MCF 10A (cell line): ENCODE measurements around the gene HTRA2. TPM values are rescaled to one million over a fixed set of nuclear protein-coding genes. Genes with fewer than 3 reads are reported as not detected.
A peak's percentile ranks its signal among the peaks of the same experiment; 100 is the strongest.

Experiments
- BruUV-seq: library from RNA; stranded (reverse); fragments of 400-500 nt; replicated peaks from 2 replicates; lab custom pipeline; 2021; lab: Mats Ljungman, UMichigan
- CTCF ChIA-PET: fragments of 300-600 bp; sonication (Branson Sonifier 250); formaldehyde crosslinking; extraction: SDS; loops from one replicate; lab custom pipeline; 2021; ENCODE audit warnings: antibody characterized with exemption, inconsistent platforms; lab: Yijun Ruan, JAX
- POLR2A ChIA-PET: fragments of 300-600, 350-650 bp; sonication (Branson Sonifier 250); formaldehyde crosslinking; extraction: SDS; loops from one replicate; lab custom pipeline; 2020; ENCODE audit warnings: antibody characterized with exemption, inconsistent platforms; lab: Yijun Ruan, JAX
- DNase-seq: peaks from one replicate; pipeline ENCODE4 v3.0.0-alpha.2; 2018; ENCODE audit not compliant: unreplicated experiment
- H3K27ac Mint-ChIP-seq: one replicate; pipeline ENCODE4 v1.8.0; 2022; ENCODE audit warnings: mild to moderate bottlenecking, low read depth, mixed read lengths; ENCODE audit not compliant: unreplicated experiment
- H3K27me3 Mint-ChIP-seq: one replicate; pipeline ENCODE4 v1.8.0; 2022; ENCODE audit warnings: mixed read lengths; ENCODE audit not compliant: insufficient read depth, unreplicated experiment
- H3K36me3 Mint-ChIP-seq: one replicate; pipeline ENCODE4 v1.8.0; 2022; ENCODE audit warnings: mild to moderate bottlenecking, moderate library complexity, mixed read lengths; ENCODE audit not compliant: insufficient read depth, unreplicated experiment
- H3K4me1 Mint-ChIP-seq: one replicate; pipeline ENCODE4 v1.8.0; 2022; ENCODE audit warnings: mixed read lengths; ENCODE audit not compliant: insufficient read depth, unreplicated experiment
- H3K4me3 Mint-ChIP-seq: one replicate; pipeline ENCODE4 v1.8.0; 2022; ENCODE audit warnings: mild to moderate bottlenecking, moderate library complexity, mixed read lengths; ENCODE audit not compliant: unreplicated experiment
- H3K9me3 Mint-ChIP-seq: one replicate; pipeline ENCODE4 v1.8.0; 2022; ENCODE audit warnings: mixed read lengths; ENCODE audit not compliant: unreplicated experiment
- CTCF ChIP-seq: fragments of 200-600 bp; IDR thresholded peaks from one replicate; pipeline ENCODE4 v1.8.0; 2022; ENCODE audit warnings: antibody characterized with exemption, mild to moderate bottlenecking; ENCODE audit not compliant: unreplicated experiment
- intact Hi-C: fragments of 100-400 bp; cut with micrococcal nuclease; formaldehyde crosslinking; loops from 2 replicates; pipeline ENCODE4 v1.14.1; 2022
- total RNA-seq: library from RNA; stranded (reverse); gene quantifications from 2 replicates; pipeline ENCODE4 v1.2.3, GENCODE V29; 2022

HTRA2 gene
- total RNA-seq, 1 experiment from 2014 or later, result 27.6 TPM

- no TSS peak for BruUV-seq
- Mint-ChIP-seq H3K4me3 (peak overlapping the region; percentile 48), H3K36me3 (no peaks in the 10 kb centered on the region), H3K9me3 (no peaks in the 10 kb centered on the region), H3K27ac (peak overlapping the region; percentile 71), H3K27me3 (no peaks in the 10 kb centered on the region), H3K4me1 (peaks cover 18% of the 10 kb centered on the region)
- intact Hi-C loops, result no loop called here
- ChIA-PET POLR2A (interaction anchor here (0.9 to 1.7 kb wide), 5 partner anchors 8 to 116 kb away, joined by 3 to 5 read pairs (median 4); partner anchors contain the start of genes DQX1 and WBP1), CTCF (interaction anchor here (0.6 to 15.5 kb wide), 4 partner anchors 13 to 182 kb away, joined by 3 to 203 read pairs (median 14); partner anchors contain the start of genes CCDC142 and TTC31)
- DNase-seq, result peak; percentile 71
- no peak for TF ChIP-seq CTCF
Observed at GRCh38 chr2:74573747-74574562, 44.2 kb downstream of the HTRA2 start.

DNA sequence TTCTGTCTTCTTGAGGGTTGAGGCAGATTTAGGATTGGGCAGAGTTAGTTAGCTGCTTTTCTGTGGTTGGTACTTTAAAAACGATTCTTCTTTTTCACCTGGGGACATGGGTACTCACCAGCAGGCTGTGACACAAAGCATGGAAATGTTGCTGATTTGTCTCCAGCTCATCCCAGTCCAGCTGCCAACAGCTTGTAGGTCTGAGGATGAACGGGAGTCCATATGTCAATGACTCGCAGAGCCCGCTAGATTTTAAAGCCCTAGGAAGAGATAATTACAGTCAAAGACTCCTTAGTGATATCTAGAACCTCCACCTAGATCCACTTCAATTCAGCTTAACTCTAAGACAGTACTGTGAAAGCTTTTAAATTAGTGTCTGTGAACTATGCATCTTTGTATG, 45.6 kb downstream of the HTRA2 start:
- Mint-ChIP-seq H3K27me3 (no peaks in the 10 kb centered on the region), H3K4me1 (peaks cover 18% of the 10 kb centered on the region), H3K27ac (no peak overlapping the region), H3K9me3 (no peaks in the 10 kb centered on the region), H3K4me3 (no peak overlapping the region), H3K36me3 (no peaks in the 10 kb centered on the region)
- DNase-seq, result no peak
- intact Hi-C loops, result no loop called here
- ChIA-PET CTCF (interaction anchor here (0.5 to 15.5 kb wide), 6 partner anchors 11 to 831 kb away, joined by 3 to 203 read pairs (median 10); partner anchors contain the start of genes CCDC142, HTRA2 and TTC31), POLR2A (interaction anchor here (0.7 to 1.8 kb wide), 3 partner anchors 11 to 117 kb away, joined by 4 to 6 read pairs (median 5); partner anchors contain the start of gene WBP1)
- no peak for TF ChIP-seq CTCF
- BruUV-seq, result no TSS peak

GRCh38 chr2:74576211-74576862, 46.6 kb downstream of the HTRA2 start:
- Mint-ChIP-seq H3K9me3 (no peaks in the 10 kb centered on the region), H3K36me3 (no peaks in the 10 kb centered on the region), H3K27ac (no peak overlapping the region), H3K4me1 (peaks cover 18% of the 10 kb centered on the region), H3K27me3 (no peaks in the 10 kb centered on the region), H3K4me3 (no peak overlapping the region)
- ChIA-PET POLR2A (interaction anchor here (1.0 to 1.8 kb wide), 5 partner anchors 8 to 70 kb away, joined by 3 to 8 read pairs (median 6); partner anchors contain the start of genes AUP1 and HTRA2), CTCF (interaction anchor here (0.5 to 15.5 kb wide), 9 partner anchors 10 to 138 kb away, joined by 3 to 203 read pairs (median 4); partner anchors contain the start of genes CCDC142, HTRA2 and TTC31)
- BruUV-seq, result no TSS peak
- intact Hi-C loops, result no loop called here
- DNase-seq, result no peak
- TF ChIP-seq CTCF, result no peak
